Astrocyte of the cerebellum (primary cell): ENCODE results near the gene AGBL4.

ENCODE experiments used
- DNase-seq: peaks from one replicate; pipeline ENCODE4 v3.0.0-alpha.2; 2011; ENCODE audit warnings: low read depth
- H3K4me3 ChIP-seq: 2 replicates; pipeline ENCODE4 v1.5.1; 2011; ENCODE audit warnings: mild to moderate bottlenecking, low read depth, low read length, moderate library complexity
- in situ Hi-C: cut with HindIII; loops from 2 replicates; pipeline ENCODE4 v1.10.0; 2017; ENCODE audit warnings: low sequenced_read_pairs
- TF ChIP-seq, protein P1 (sequence below): IDR thresholded peaks from 2 replicates; pipeline ENCODE4 v1.5.1; 2012; ENCODE audit warnings: low read length, low read depth, moderate library complexity, mild to moderate bottlenecking; ENCODE audit errors: missing control alignments

Gene AGBL4

DNA sequence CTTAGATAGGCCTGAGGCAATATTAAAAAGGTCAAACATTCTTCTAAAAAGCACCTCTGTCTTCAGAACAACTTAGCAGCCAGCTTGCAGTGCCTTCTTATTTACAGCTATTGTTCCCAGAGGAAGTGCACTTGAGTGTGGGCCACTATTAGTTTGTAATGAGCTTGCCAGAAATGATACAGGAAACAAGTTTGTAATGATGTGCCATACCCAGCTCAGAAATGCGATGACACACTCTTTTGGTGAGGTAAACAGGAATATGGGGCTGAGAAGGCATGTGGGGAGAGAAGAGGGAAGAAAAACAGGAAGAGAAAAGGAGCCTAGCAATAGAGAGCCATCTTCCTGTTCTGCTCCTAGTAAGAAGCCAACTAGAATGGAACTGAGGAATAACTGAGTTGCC lies 295.4 kb downstream of the AGBL4 start:
- DNase-seq = no peak
- in situ Hi-C loops = loop anchor here (5.0 kb wide), 1 partner anchor 49 kb away; no protein-coding TSS in a partner anchor
- TF ChIP-seq, protein P1, sequence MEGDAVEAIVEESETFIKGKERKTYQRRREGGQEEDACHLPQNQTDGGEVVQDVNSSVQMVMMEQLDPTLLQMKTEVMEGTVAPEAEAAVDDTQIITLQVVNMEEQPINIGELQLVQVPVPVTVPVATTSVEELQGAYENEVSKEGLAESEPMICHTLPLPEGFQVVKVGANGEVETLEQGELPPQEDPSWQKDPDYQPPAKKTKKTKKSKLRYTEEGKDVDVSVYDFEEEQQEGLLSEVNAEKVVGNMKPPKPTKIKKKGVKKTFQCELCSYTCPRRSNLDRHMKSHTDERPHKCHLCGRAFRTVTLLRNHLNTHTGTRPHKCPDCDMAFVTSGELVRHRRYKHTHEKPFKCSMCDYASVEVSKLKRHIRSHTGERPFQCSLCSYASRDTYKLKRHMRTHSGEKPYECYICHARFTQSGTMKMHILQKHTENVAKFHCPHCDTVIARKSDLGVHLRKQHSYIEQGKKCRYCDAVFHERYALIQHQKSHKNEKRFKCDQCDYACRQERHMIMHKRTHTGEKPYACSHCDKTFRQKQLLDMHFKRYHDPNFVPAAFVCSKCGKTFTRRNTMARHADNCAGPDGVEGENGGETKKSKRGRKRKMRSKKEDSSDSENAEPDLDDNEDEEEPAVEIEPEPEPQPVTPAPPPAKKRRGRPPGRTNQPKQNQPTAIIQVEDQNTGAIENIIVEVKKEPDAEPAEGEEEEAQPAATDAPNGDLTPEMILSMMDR = no peak
- no peak overlapping the region for H3K4me3 ChIP-seq

- in situ Hi-C loops = no loop called here
Measured at GRCh38 chr1:49723662-49724061, 300.1 kb downstream of the AGBL4 start.

GRCh38 chr1:49694251-49694827 lies 329.4 kb downstream of the AGBL4 start:
- in situ Hi-C loops = no loop called here
- TF ChIP-seq, protein P1 = no peak
- DNase-seq = no peak
- no peak overlapping the region for H3K4me3 ChIP-seq

More at GRCh38 chr1:49723662-49724061, 300.1 kb downstream of the AGBL4 start:
- H3K4me3 ChIP-seq = no peak overlapping the region
- DNase-seq = no peak
- TF ChIP-seq, protein P1 = no peak

- TF ChIP-seq, protein P1 = no peak
- no peak overlapping the region for H3K4me3 ChIP-seq
- peak; percentile 12 for DNase-seq
- in situ Hi-C loops = no loop called here
Measured at GRCh38 chr1:49686107-49686506, 337.6 kb downstream of the AGBL4 start.

DNA sequence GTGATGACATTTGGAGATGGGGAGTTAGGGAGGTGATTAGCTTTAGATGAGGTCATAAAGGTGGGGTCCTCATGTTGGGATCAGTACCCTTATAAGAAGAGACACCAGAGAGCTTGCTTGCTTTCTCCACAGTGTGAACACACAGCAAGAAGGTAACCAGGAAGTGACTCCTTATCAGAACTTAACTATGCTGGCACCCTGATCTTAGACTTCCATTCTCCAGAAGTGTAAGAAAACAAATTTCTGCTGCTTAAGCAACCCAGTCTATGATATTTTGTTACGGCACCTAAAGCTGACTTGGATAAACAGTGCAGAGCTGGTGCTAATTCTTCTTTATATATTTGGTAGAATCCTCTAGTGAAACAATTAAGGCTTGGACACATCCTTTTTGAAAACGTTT lies 346.0 kb downstream of the AGBL4 start:
- in situ Hi-C loops = no loop called here
- H3K4me3 ChIP-seq = no peak overlapping the region
- TF ChIP-seq, protein P1 = no peak
- no peak for DNase-seq

- DNase-seq = no peak
- in situ Hi-C loops = no loop called here
- no peak overlapping the region for H3K4me3 ChIP-seq
- TF ChIP-seq, protein P1 = no peak
Measured at GRCh38 chr1:49651136-49651535, 372.6 kb downstream of the AGBL4 start.
